B cell (primary cell): ENCODE data around the gene FADS2. TPM values are rescaled to one million over a fixed set of nuclear protein-coding genes. Genes with fewer than 3 reads are reported as not detected.

Source experiments
- ATAC-seq: fragments of 200-7000 bp; cut with Tn5 transposase; one replicate; pipeline ENCODE4 v1.10.0; 2021; ENCODE audit warnings: low read depth, mild to moderate bottlenecking, moderate number of reproducible peaks, moderate library complexity
- CTCF ChIA-PET: fragments of 350-600 bp; sonication (Branson Sonifier 250); formaldehyde crosslinking; loops from one replicate; lab custom pipeline; 2021; ENCODE audit warnings: antibody characterized with exemption, inconsistent platforms; lab: Charles Lee
- POLR2A ChIA-PET: fragments of 350-600 bp; sonication (Branson Sonifier 250); formaldehyde crosslinking; loops from one replicate; lab custom pipeline; 2021; ENCODE audit warnings: antibody characterized with exemption; lab: Charles Lee
- DNase-seq: peaks from one replicate; pipeline ENCODE4 v3.0.0; 2013
- H2AFZ ChIP-seq: 2 replicates; pipeline ENCODE4 v1.6.1; 2012; ENCODE audit warnings: mild to moderate bottlenecking, low read depth, low read length; ENCODE audit not compliant: insufficient read depth, poor library complexity, severe bottlenecking
- H3K27ac ChIP-seq, 2 donors: 1 replicate in 1 of 2; 2 replicates in 1 of 2; pipeline ENCODE4 v1.5.1; 2012 to 2013; ENCODE audit warnings: low read length in 2 of 2, mild to moderate bottlenecking in 2 of 2, moderate library complexity in 1 of 2
- H3K27me3 ChIP-seq, 4 experiments: fragments of 200-600 bp in 1 of 4; sonication (generic) in 1 of 4; replicated peaks in 1 of 4; 1 replicate in 2 of 4; 2 replicates in 2 of 4; pipeline versions ENCODE4 v1.6.1 to v1.7.0; 2013 to 2016; ENCODE audit warnings: low read length in 3 of 4, mild to moderate bottlenecking in 2 of 4, mixed read lengths in 1 of 4, moderate library complexity in 1 of 4; ENCODE audit not compliant: insufficient read depth in 4 of 4, control insufficient read depth in 3 of 4; ENCODE audit errors: control extremely low read depth in 1 of 4
- H3K36me3 ChIP-seq, 2 experiments: replicated peaks in 1 of 2; 1 replicate in 1 of 2; 2 replicates in 1 of 2; pipeline versions ENCODE4 v1.6.1 to v1.7.1; 2013; ENCODE audit warnings: low read length in 1 of 2; ENCODE audit not compliant: insufficient read depth in 2 of 2, control insufficient read depth in 1 of 2; ENCODE audit errors: control extremely low read depth in 1 of 2, extremely low read depth in 1 of 2
- H3K4me1 ChIP-seq, 2 donors: fragments of 200-600 bp in 1 of 2; sonication (generic) in 1 of 2; 1 replicate in 1 of 2; 2 replicates in 1 of 2; pipeline versions ENCODE4 v1.5.1 to v1.6.1; 2013 to 2017; ENCODE audit warnings: low read length in 2 of 2; ENCODE audit not compliant: control insufficient read depth in 2 of 2, insufficient read depth in 2 of 2
- H3K4me2 ChIP-seq: replicated peaks from 2 replicates; pipeline ENCODE3; 2012; ENCODE audit warnings: mild to moderate bottlenecking, low read depth, low read length; ENCODE audit not compliant: poor library complexity, severe bottlenecking
- H3K4me3 ChIP-seq, 5 experiments: fragments of 200-600 bp in 1 of 5; sonication (generic) in 1 of 5; 1 replicate in 3 of 5; 2 replicates in 2 of 5; pipeline versions ENCODE4 v1.5.1 to v1.7.0; 2011 to 2016; ENCODE audit warnings: low read length in 4 of 5, mild to moderate bottlenecking in 4 of 5, low read depth in 2 of 5, control low read depth in 1 of 5, moderate library complexity in 1 of 5; ENCODE audit not compliant: insufficient read depth in 1 of 5; ENCODE audit errors: control extremely low read depth in 1 of 5, extremely low read depth in 1 of 5
- H3K79me2 ChIP-seq: fragments of 200-600 bp; sonication (generic); one replicate; pipeline ENCODE4 v1.6.0; 2016; ENCODE audit warnings: low read length; ENCODE audit not compliant: control insufficient read depth, insufficient read depth
- H3K9ac ChIP-seq: fragments of 200-600 bp; sonication (generic); 2 replicates; pipeline ENCODE4 v1.6.1; 2017; ENCODE audit warnings: mild to moderate bottlenecking, low read length, moderate library complexity
- H3K9me3 ChIP-seq, 3 donors: one replicate each; pipeline versions ENCODE4 v1.6.1 to v1.7.1; 2013; ENCODE audit warnings: low read length in 2 of 3; ENCODE audit not compliant: control insufficient read depth in 2 of 3, insufficient read depth in 1 of 3; ENCODE audit errors: control extremely low read depth in 1 of 3
- H4K20me1 ChIP-seq: 2 replicates; pipeline ENCODE4 v1.6.0; 2012; ENCODE audit warnings: mild to moderate bottlenecking, low read length; ENCODE audit not compliant: insufficient read depth, control insufficient read depth, poor library complexity, severe bottlenecking
- H3K27ac Mint-ChIP-seq: one replicate; pipeline ENCODE4 v1.8.0; 2021; ENCODE audit warnings: mixed read lengths
- H3K27me3 Mint-ChIP-seq: one replicate; pipeline ENCODE4 v1.8.0; 2021; ENCODE audit warnings: mixed read lengths
- H3K4me1 Mint-ChIP-seq: one replicate; pipeline ENCODE4 v1.8.0; 2021; ENCODE audit warnings: mixed read lengths
- H3K4me3 Mint-ChIP-seq: one replicate; pipeline ENCODE4 v1.8.0; 2021; ENCODE audit warnings: mixed read lengths
- H3K9me3 Mint-ChIP-seq: one replicate; pipeline ENCODE4 v1.8.0; 2022; ENCODE audit warnings: mixed read lengths; ENCODE audit not compliant: insufficient read depth
- EZH2 ChIP-seq: IDR thresholded peaks from 2 replicates; pipeline ENCODE4 v1.6.1; 2012; ENCODE audit warnings: borderline replicate concordance, low read depth, mild to moderate bottlenecking, moderate library complexity, low read length; ENCODE audit not compliant: insufficient read depth, poor library complexity, severe bottlenecking
- WGBS: methylation state at CpG from one replicate; pipeline ENCODE4 v1.1.5; 2013; ENCODE audit warnings: missing lambda C conversion rate; ENCODE audit not compliant: insufficient coverage; 5-methylcytosine and 5-hydroxymethylcytosine counted together
- intact Hi-C: fragments of 100-400 bp; cut with micrococcal nuclease; formaldehyde crosslinking; loops from one replicate; pipeline ENCODE4 v1.10.0; 2022
- polyA plus RNA-seq: library from polyadenylated mRNA; depleted of rRNA; stranded (reverse); fragments of >200 nt; gene quantifications from 2 replicates; pipeline ENCODE4 v1.2.3, GENCODE V29; 2012
- total RNA-seq, 2 donors: library from RNA; stranded (reverse); fragments of 120-200 nt in 1 of 2; gene quantifications; 1 replicate in 1 of 2; 2 replicates in 1 of 2; pipeline versions ENCODE4 v1.2.3 to v1.2.4, GENCODE V29; 2013 to 2022
- TF ChIP-seq, protein P1 (sequence below): fragments of 200-600 bp; IDR thresholded peaks from one replicate; pipeline ENCODE4 v1.8.0; 2022; ENCODE audit warnings: antibody characterized with exemption, mild to moderate bottlenecking

FADS2 gene
- total and polyA plus RNA-seq, 2 donors (not counting 1 experiment from before 2014, with no cell fraction given): 1.5 to 5.9 TPM

GRCh38 chr11:61893981-61894380, 65.9 kb downstream of the FADS2 start:
- Histone ChIP-seq H3K4me1 (peaks cover 33 to 47% of the 10 kb centered on the region in 2 donors), H3K4me2 (no peak overlapping the region), H3K27me3 (no peaks in the 10 kb centered on the region), H3K27ac (no peak overlapping the region), H3K36me3 (no peaks in the 10 kb centered on the region), H2AFZ (no peak overlapping the region), H3K4me3 (no peak overlapping the region), H3K79me2 (peaks cover 16% of the 10 kb centered on the region), H3K9me3 (no peaks in the 10 kb centered on the region), H3K9ac (no peak overlapping the region), H4K20me1 (peaks cover 10% of the 10 kb centered on the region)
- ChIA-PET POLR2A (interaction anchor here (2.4 kb wide), 1 partner anchor 14 kb away, joined by 12 read pairs; no protein-coding TSS in a partner anchor), CTCF (interaction anchor here (1.2 to 6.4 kb wide), 6 partner anchors 12 to 214 kb away, joined by 5 to 144 read pairs (median 19); no protein-coding TSS in a partner anchor)
- Mint-ChIP-seq H3K27me3 (no peaks in the 10 kb centered on the region), H3K4me3 (no peak overlapping the region), H3K9me3 (no peaks in the 10 kb centered on the region), H3K4me1 (peaks cover 45% of the 10 kb centered on the region), H3K27ac (peak overlapping the region; percentile 68)
- intact Hi-C loops: loop anchor here (5.0 kb wide), 5 partner anchors 77 to 988 kb away; partner anchors contain the start of genes FADS1, INCENP and SLC3A2
- 100% methylated on average over 3 of the region's 5 CpGs for WGBS
- no peak for TF ChIP-seq EZH2
- TF ChIP-seq, protein P1, sequence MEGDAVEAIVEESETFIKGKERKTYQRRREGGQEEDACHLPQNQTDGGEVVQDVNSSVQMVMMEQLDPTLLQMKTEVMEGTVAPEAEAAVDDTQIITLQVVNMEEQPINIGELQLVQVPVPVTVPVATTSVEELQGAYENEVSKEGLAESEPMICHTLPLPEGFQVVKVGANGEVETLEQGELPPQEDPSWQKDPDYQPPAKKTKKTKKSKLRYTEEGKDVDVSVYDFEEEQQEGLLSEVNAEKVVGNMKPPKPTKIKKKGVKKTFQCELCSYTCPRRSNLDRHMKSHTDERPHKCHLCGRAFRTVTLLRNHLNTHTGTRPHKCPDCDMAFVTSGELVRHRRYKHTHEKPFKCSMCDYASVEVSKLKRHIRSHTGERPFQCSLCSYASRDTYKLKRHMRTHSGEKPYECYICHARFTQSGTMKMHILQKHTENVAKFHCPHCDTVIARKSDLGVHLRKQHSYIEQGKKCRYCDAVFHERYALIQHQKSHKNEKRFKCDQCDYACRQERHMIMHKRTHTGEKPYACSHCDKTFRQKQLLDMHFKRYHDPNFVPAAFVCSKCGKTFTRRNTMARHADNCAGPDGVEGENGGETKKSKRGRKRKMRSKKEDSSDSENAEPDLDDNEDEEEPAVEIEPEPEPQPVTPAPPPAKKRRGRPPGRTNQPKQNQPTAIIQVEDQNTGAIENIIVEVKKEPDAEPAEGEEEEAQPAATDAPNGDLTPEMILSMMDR: no peak
- DNase-seq (no peak), ATAC-seq (no peak)

GRCh38 chr11:61895046-61895717, 67.1 kb downstream of the FADS2 start:
- whole genome bisulfite sequencing: 97% methylated on average over 5 of the region's 17 CpGs
- no peak overlapping the region for H3K4me3 Mint-ChIP-seq
- Histone ChIP-seq H2AFZ (no peak overlapping the region), H3K4me1 (peaks cover 35 to 52% of the 10 kb centered on the region in 2 donors), H3K36me3 (no peaks in the 10 kb centered on the region), H3K4me3 (no peak overlapping the region), H3K27ac (no peak overlapping the region), H3K27me3 (no peaks in the 10 kb centered on the region), H3K9ac (no peak overlapping the region), H4K20me1 (peaks cover 6% of the 10 kb centered on the region), H3K9me3 (no peaks in the 10 kb centered on the region), H3K79me2 (peaks cover 7% of the 10 kb centered on the region), H3K4me2 (no peak overlapping the region)
- POLR2A ChIA-PET: interaction anchor here (0.6 to 0.7 kb wide), 3 partner anchors 54 to 215 kb away, joined by 3 to 4 read pairs (median 3); no protein-coding TSS in a partner anchor
- TF ChIP-seq, protein P1: no peak
- no peak for TF ChIP-seq EZH2
- no peak for DNase-seq
- no peak for ATAC-seq
- intact Hi-C loops: no loop called here
- no peaks in the 10 kb centered on the region for H3K9me3 Mint-ChIP-seq
- H3K27ac Mint-ChIP-seq: peak overlapping the region; percentile 42
- H3K4me1 Mint-ChIP-seq: peaks cover 43% of the 10 kb centered on the region
- H3K27me3 Mint-ChIP-seq: no peaks in the 10 kb centered on the region
- CTCF ChIA-PET: interaction anchor here (0.7 to 12.0 kb wide), 6 partner anchors 13 to 211 kb away, joined by 4 to 424 read pairs (median 154); partner anchors contain the start of gene BEST1
